ENCODE results near the gene RMI1. TPM values are rescaled to one million over a fixed set of nuclear protein-coding genes. Genes with fewer than 3 reads are reported as not detected.
"Not testable (repeated sequence)": the region's sequence is repeated elsewhere in the genome, so short reads cannot be mapped to it uniquely, and the experiment has no call there.

RMI1 gene
- polyA plus RNA-seq, 1 donor = 8.1 TPM

- DNase-seq = no peak
Measured at GRCh38 chr9:84007662-84008061, 27.1 kb downstream of the RMI1 start.

- DNase-seq = no peak
Measured at GRCh38 chr9:84024041-84024575, 43.5 kb downstream of the RMI1 start.

GRCh38 chr9:84027201-84027600 lies 46.6 kb downstream of the RMI1 start:
- DNase-seq = no peak

GRCh38 chr9:84031534-84031933 lies 50.9 kb downstream of the RMI1 start:
- DNase-seq = no peak

- DNase-seq = not testable (repeated sequence)
Measured at GRCh38 chr9:84041857-84042256, 61.3 kb downstream of the RMI1 start.

- no peak for DNase-seq
Measured at GRCh38 chr9:84045481-84046097, 65.0 kb downstream of the RMI1 start.

Other genes with a start within 250 kb of the RMI1 start
- gene GKAP1, start 163.0 kb upstream of the RMI1 start, polyA plus RNA-seq (ENCODE audit: insufficient read length) = 17.2 TPM
- gene KIF27, start 59.4 kb upstream of the RMI1 start, polyA plus RNA-seq (ENCODE audit: insufficient read length) = 7.3 TPM
- gene HNRNPK, start 590 bp upstream of the RMI1 start, polyA plus RNA-seq (ENCODE audit: insufficient read length) = 429 TPM

All from hindlimb muscle (tissue), 1 donor.